ENCODE results near the gene AHCY. TPM values are rescaled to one million over a fixed set of nuclear protein-coding genes. Genes with fewer than 3 reads are reported as not detected.
"Not testable (repeated sequence)": the region's sequence is repeated elsewhere in the genome, so short reads cannot be mapped to it uniquely, and the experiment has no call there.

Gene AHCY
- total RNA-seq, 6 experiments from 2014 or later = 66.5 to 142 (median 111) TPM

GRCh38 chr20:34294563-34294962 is 8.6 kb downstream of the AHCY start:
- TF ChIP-seq CTCF (IDR thresholded peaks at IDR 0.05) (no peak), POLR2A (IDR thresholded peaks at IDR 0.05) (no peak)
- H3K9me3 ChIP-seq = no peaks in the 10 kb centered on the region
- H3K4me1 ChIP-seq = peaks cover 0 to 18% (median 8%) of the 10 kb centered on the region in 4 donors
- WGBS (ENCODE audit: insufficient coverage, low coverage, low lambda C conversion rate, missing lambda C conversion rate) = 94% methylated on average over 7 of the region's 7 CpGs
- H3K36me3 ChIP-seq = peaks cover 6 to 56% (median 25%) of the 10 kb centered on the region in 4 donors
- ATAC-seq (no peak), DNase-seq (no peak)
- no peak overlapping the region for H3K27ac ChIP-seq
- intact Hi-C loops (cut with DNase I) = no loop called here
- H3K27me3 ChIP-seq = no peaks in the 10 kb centered on the region
- no peak overlapping the region for H3K4me3 ChIP-seq

GRCh38 chr20:34293589-34293988 is 9.6 kb downstream of the AHCY start:
- no peak overlapping the region for H3K27ac ChIP-seq

DNA sequence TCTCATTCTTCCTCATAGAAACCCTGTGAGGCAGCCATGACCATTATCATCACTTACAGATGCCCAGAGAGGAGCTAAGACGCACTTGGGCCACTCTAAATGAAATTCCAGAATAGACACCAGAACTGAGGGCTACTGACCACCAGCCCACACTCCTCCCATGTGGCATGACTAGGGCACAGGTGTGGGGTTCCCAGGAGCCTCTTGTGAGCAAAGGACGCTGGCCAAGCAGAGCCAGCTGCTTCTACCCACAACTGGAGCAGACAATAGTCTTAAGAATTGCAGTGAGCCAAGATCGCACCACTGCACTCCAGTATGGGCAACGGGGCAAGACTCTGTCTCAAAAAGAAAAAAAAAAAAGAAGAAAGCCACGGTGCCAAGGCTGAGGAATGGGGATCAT is 10.0 kb downstream of the AHCY start:
- ATAC-seq (no peak), DNase-seq (no peak)
- 96% methylated on average over 4 of the region's 5 CpGs for WGBS (ENCODE audit: insufficient coverage, low coverage, low lambda C conversion rate, missing lambda C conversion rate)
- TF ChIP-seq CTCF (IDR thresholded peaks at IDR 0.05) (no peak), POLR2A (IDR thresholded peaks at IDR 0.05) (no peak)
- Histone ChIP-seq H3K27ac (no peak overlapping the region), H3K27me3 (no peaks in the 10 kb centered on the region), H3K4me1 (peaks cover 0 to 18% (median 8%) of the 10 kb centered on the region in 4 donors), H3K4me3 (no peak overlapping the region), H3K36me3 (peaks cover 6 to 60% (median 25%) of the 10 kb centered on the region in 4 donors), H3K9me3 (no peaks in the 10 kb centered on the region)
- intact Hi-C loops (cut with DNase I) = no loop called here

More at GRCh38 chr20:34293589-34293988, 9.6 kb downstream of the AHCY start:
- no peak for DNase-seq
- Histone ChIP-seq H3K36me3 (peaks cover 6 to 56% (median 25%) of the 10 kb centered on the region in 4 donors), H3K4me1 (peaks cover 0 to 18% (median 8%) of the 10 kb centered on the region in 4 donors), H3K9me3 (no peaks in the 10 kb centered on the region), H3K4me3 (no peak overlapping the region), H3K27me3 (no peaks in the 10 kb centered on the region)
- TF ChIP-seq POLR2A (IDR thresholded peaks at IDR 0.05) (no peak), CTCF (IDR thresholded peaks at IDR 0.05) (no peak)
- intact Hi-C loops (cut with DNase I) = no loop called here
- WGBS (ENCODE audit: insufficient coverage, low coverage, low lambda C conversion rate, missing lambda C conversion rate) = 56% methylated on average over 7 of the region's 7 CpGs
- peak; percentile 24 to 51 (median 35) for ATAC-seq

GRCh38 chr20:34292496-34292895 is 10.7 kb downstream of the AHCY start:
- Histone ChIP-seq H3K27ac (no peak overlapping the region), H3K27me3 (no peaks in the 10 kb centered on the region), H3K9me3 (no peaks in the 10 kb centered on the region), H3K4me3 (no peak overlapping the region), H3K4me1 (peaks cover 0 to 15% (median 6%) of the 10 kb centered on the region in 4 donors), H3K36me3 (peaks cover 8 to 65% (median 25%) of the 10 kb centered on the region in 4 donors)
- WGBS (ENCODE audit: insufficient coverage, low coverage, low lambda C conversion rate, missing lambda C conversion rate) = 94% methylated on average over 2 of the region's 3 CpGs
- TF ChIP-seq CTCF (IDR thresholded peaks at IDR 0.05) = no peak
- no peak for TF ChIP-seq POLR2A (IDR thresholded peaks at IDR 0.05)
- intact Hi-C loops (cut with DNase I) = no loop called here
- ATAC-seq = no peak
- no peak for DNase-seq

DNA sequence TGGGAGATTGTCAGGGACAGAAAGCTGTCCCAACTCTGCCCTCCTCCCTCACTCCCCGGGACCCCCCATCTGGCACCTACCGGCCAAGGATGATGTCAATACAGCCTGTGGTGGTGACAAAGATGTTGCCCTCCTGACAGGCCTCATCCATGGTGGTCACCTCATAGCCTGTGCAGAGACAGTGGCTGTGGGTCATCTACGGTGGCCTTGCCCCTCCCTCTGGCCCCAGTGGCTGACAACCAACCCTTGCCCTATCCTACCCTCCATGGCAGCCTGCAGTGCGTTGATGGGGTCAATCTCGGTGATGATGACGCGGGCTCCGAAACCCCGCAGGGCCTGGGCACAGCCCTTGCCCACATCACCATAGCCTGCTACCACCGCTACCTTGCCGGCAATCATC is 12.7 kb downstream of the AHCY start:
- no peaks in the 10 kb centered on the region for H3K9me3 ChIP-seq
- no peak overlapping the region for H3K27ac ChIP-seq
- intact Hi-C loops (cut with DNase I) = no loop called here
- H3K4me3 ChIP-seq = no peak overlapping the region
- peaks cover 8 to 75% (median 29%) of the 10 kb centered on the region in 4 donors for H3K36me3 ChIP-seq
- ATAC-seq = no peak
- no peaks in the 10 kb centered on the region for H3K4me1 ChIP-seq
- no peak for TF ChIP-seq CTCF (IDR thresholded peaks at IDR 0.05)
- no peak for TF ChIP-seq POLR2A (IDR thresholded peaks at IDR 0.05)
- no CpG with 5 or more reads among the region's 11 CpGs for WGBS (ENCODE audit: insufficient coverage, low coverage, low lambda C conversion rate, missing lambda C conversion rate)
- no peak for DNase-seq
- no peaks in the 10 kb centered on the region for H3K27me3 ChIP-seq

- H3K27ac ChIP-seq; H3K4me1 ChIP-seq; ATAC-seq; H3K4me3 ChIP-seq; DNase-seq; H3K9me3 ChIP-seq; intact Hi-C loops (cut with DNase I); H3K27me3 ChIP-seq: not testable (repeated sequence)
- WGBS (ENCODE audit: insufficient coverage, low coverage, low lambda C conversion rate, missing lambda C conversion rate) = 95% methylated on average over 5 of the region's 5 CpGs
- peaks cover 8 to 78% (median 38%) of the 10 kb centered on the region in 4 donors for H3K36me3 ChIP-seq
Measured at GRCh38 chr20:34287500-34287899, 15.7 kb downstream of the AHCY start.
